HG03280 (cell line): ENCODE results near the gene EXT2.

Source experiments
- ATAC-seq: cut with Tn5 transposase; IDR thresholded peaks from one replicate; pipeline ENCODE4 v1.9.1; 2021; ENCODE audit warnings: mild to moderate bottlenecking, moderate library complexity; ENCODE audit not compliant: unreplicated experiment

Gene EXT2

GRCh38 chr11:44162004-44162403 lies 66.5 kb downstream of the EXT2 start:
- ATAC-seq = no peak

GRCh38 chr11:44162662-44163061 lies 67.2 kb downstream of the EXT2 start:
- ATAC-seq = no peak

- ATAC-seq = no peak
Measured at GRCh38 chr11:44165432-44165831, 70.0 kb downstream of the EXT2 start.

- no peak for ATAC-seq
Measured at GRCh38 chr11:44167046-44167445, 71.6 kb downstream of the EXT2 start.

GRCh38 chr11:44171518-44171917 lies 76.0 kb downstream of the EXT2 start:
- no peak for ATAC-seq

- no peak for ATAC-seq
Measured at GRCh38 chr11:44172966-44173365, 77.5 kb downstream of the EXT2 start.

GRCh38 chr11:44174842-44175241 lies 79.4 kb downstream of the EXT2 start:
- ATAC-seq = no peak

- no peak for ATAC-seq
Measured at GRCh38 chr11:44176546-44177213, 81.2 kb downstream of the EXT2 start.

GRCh38 chr11:44177905-44178304 lies 82.4 kb downstream of the EXT2 start:
- ATAC-seq = no peak

- ATAC-seq = no peak
Measured at GRCh38 chr11:44178381-44178780, 82.9 kb downstream of the EXT2 start.

- ATAC-seq = no peak
Measured at GRCh38 chr11:44179173-44179572, 83.7 kb downstream of the EXT2 start.

GRCh38 chr11:44180107-44180506 lies 84.6 kb downstream of the EXT2 start:
- ATAC-seq = no peak

- ATAC-seq = no peak
Measured at GRCh38 chr11:44185522-44185921, 90.0 kb downstream of the EXT2 start.

GRCh38 chr11:44186321-44186930 lies 90.9 kb downstream of the EXT2 start:
- ATAC-seq = no peak

- ATAC-seq = no peak
Measured at GRCh38 chr11:44188643-44189042, 93.2 kb downstream of the EXT2 start.

- ATAC-seq = no peak
Measured at GRCh38 chr11:44189986-44190882, 94.8 kb downstream of the EXT2 start.

GRCh38 chr11:44190883-44191230 lies 95.4 kb downstream of the EXT2 start:
- ATAC-seq = no peak

GRCh38 chr11:44191322-44192016 lies 96.0 kb downstream of the EXT2 start:
- ATAC-seq = no peak

GRCh38 chr11:44192017-44192385 lies 96.5 kb downstream of the EXT2 start:
- no peak for ATAC-seq

GRCh38 chr11:44192462-44193100 lies 97.1 kb downstream of the EXT2 start:
- no peak for ATAC-seq

- ATAC-seq = no peak
Measured at GRCh38 chr11:44193856-44194255, 98.4 kb downstream of the EXT2 start.
